Epidermal melanocyte (primary cell): ENCODE data around the gene LYRM7.
"Not testable (repeated sequence)": the region's sequence is repeated elsewhere in the genome, so short reads cannot be mapped to it uniquely, and the experiment has no call there.

Experiments used
- DNase-seq: peaks from one replicate; pipeline ENCODE4 v3.0.0; 2011; ENCODE audit warnings: low spot score; ENCODE audit not compliant: insufficient read length

LYRM7 gene

GRCh38 chr5:131218392-131218791 is 47.6 kb downstream of the LYRM7 start:
- no peak for DNase-seq

GRCh38 chr5:131220566-131220965 is 49.8 kb downstream of the LYRM7 start:
- no peak for DNase-seq

- DNase-seq = no peak
These were observed 50.4 kb downstream of the LYRM7 start for GRCh38 chr5:131221008-131221703.

- no peak for DNase-seq
These were observed 51.1 kb downstream of the LYRM7 start for GRCh38 chr5:131221888-131222287.

GRCh38 chr5:131222731-131223130 is 52.0 kb downstream of the LYRM7 start:
- DNase-seq = no peak

- no peak for DNase-seq
These were observed 53.1 kb downstream of the LYRM7 start for GRCh38 chr5:131223751-131224386.

- DNase-seq = no peak
These were observed 53.9 kb downstream of the LYRM7 start for GRCh38 chr5:131224387-131225201.

GRCh38 chr5:131225282-131225974 is 54.7 kb downstream of the LYRM7 start:
- DNase-seq = no peak

GRCh38 chr5:131226899-131227298 is 56.2 kb downstream of the LYRM7 start:
- no peak for DNase-seq

GRCh38 chr5:131228646-131229045 is 57.9 kb downstream of the LYRM7 start:
- DNase-seq = no peak

GRCh38 chr5:131229623-131230022 is 58.9 kb downstream of the LYRM7 start:
- DNase-seq = no peak

GRCh38 chr5:131230406-131230805 is 59.7 kb downstream of the LYRM7 start:
- no peak for DNase-seq

GRCh38 chr5:131239686-131240085 is 68.9 kb downstream of the LYRM7 start:
- no peak for DNase-seq

- no peak for DNase-seq
These were observed 72.0 kb downstream of the LYRM7 start for GRCh38 chr5:131242728-131243255.

- DNase-seq = no peak
These were observed 74.6 kb downstream of the LYRM7 start for GRCh38 chr5:131245312-131245711.

- no peak for DNase-seq
These were observed 75.2 kb downstream of the LYRM7 start for GRCh38 chr5:131245948-131246347.

- no peak for DNase-seq
These were observed 75.8 kb downstream of the LYRM7 start for GRCh38 chr5:131246504-131246903.

GRCh38 chr5:131250751-131251475 is 80.2 kb downstream of the LYRM7 start:
- no peak for DNase-seq

- no peak for DNase-seq
These were observed 82.1 kb downstream of the LYRM7 start for GRCh38 chr5:131252824-131253171.

GRCh38 chr5:131254025-131254424 is 83.3 kb downstream of the LYRM7 start:
- DNase-seq = not testable (repeated sequence)

GRCh38 chr5:131254741-131255140 is 84.0 kb downstream of the LYRM7 start:
- no peak for DNase-seq
